WTC11 (cell line): ENCODE measurements around the gene TRIM9. TPM values are rescaled to one million over a fixed set of nuclear protein-coding genes. Genes with fewer than 3 reads are reported as not detected.

Experiments
- ATAC-seq: fragments of 200-7000 bp; cut with Tn5 transposase; 2 replicates; pipeline ENCODE4 v1.10.0; 2021; ENCODE audit warnings: mild to moderate bottlenecking, moderate library complexity
- CTCF ChIA-PET: fragments of 300-600 bp; sonication (Branson Sonifier 250); formaldehyde crosslinking; loops from one replicate; lab custom pipeline; 2021; ENCODE audit warnings: antibody characterized with exemption; lab: Charles Lee
- POLR2A ChIA-PET: fragments of 350-600 bp; sonication (Branson Sonifier 250); formaldehyde crosslinking; loops from one replicate; lab custom pipeline; 2021; ENCODE audit warnings: antibody characterized with exemption; lab: Charles Lee
- DNase-seq: peaks from one replicate; pipeline ENCODE4 v3.0.0; 2021; ENCODE audit warnings: low spot score
- H3K27ac Mint-ChIP-seq: 2 replicates; pipeline ENCODE4 v1.8.0; 2021; ENCODE audit warnings: mixed read lengths
- H3K27me3 Mint-ChIP-seq: 2 replicates; pipeline ENCODE4 v1.8.0; 2021; ENCODE audit warnings: low read depth, mild to moderate bottlenecking, moderate library complexity, mixed read lengths
- H3K36me3 Mint-ChIP-seq: 2 replicates; pipeline ENCODE4 v1.8.0; 2021; ENCODE audit warnings: mixed read lengths
- H3K4me1 Mint-ChIP-seq: 2 replicates; pipeline ENCODE4 v1.8.0; 2022; ENCODE audit warnings: mixed read lengths
- H3K4me3 Mint-ChIP-seq: 2 replicates; pipeline ENCODE4 v1.8.0; 2021; ENCODE audit warnings: mild to moderate bottlenecking, moderate library complexity, mixed read lengths
- H3K9me3 Mint-ChIP-seq: 2 replicates; pipeline ENCODE4 v1.8.0; 2021; ENCODE audit warnings: mixed read lengths
- ATF1 ChIP-seq: sonication (generic); formaldehyde crosslinking; IDR thresholded peaks from 2 replicates; pipeline ENCODE4 v1.8.1; 2023; ENCODE audit warnings: mild to moderate bottlenecking, moderate library complexity, missing genetic modification reagents
- CDX4 ChIP-seq: fragments of 250-450 bp; sonication (Bioruptor Pico); IDR thresholded peaks from 2 replicates; pipeline ENCODE4 v1.9.0; 2021; ENCODE audit warnings: moderate library complexity, mild to moderate bottlenecking, inconsistent platforms, borderline replicate concordance
- CREB1 ChIP-seq: sonication (generic); formaldehyde crosslinking; IDR thresholded peaks from 2 replicates; pipeline ENCODE4 v1.8.0; 2023; ENCODE audit warnings: mild to moderate bottlenecking, missing genetic modification reagents
- FOXP1 ChIP-seq: sonication (generic); formaldehyde crosslinking; IDR thresholded peaks from 2 replicates; pipeline ENCODE4 v1.8.0; 2022; ENCODE audit warnings: missing genetic modification reagents, mild to moderate bottlenecking, moderate library complexity, borderline replicate concordance
- MAX ChIP-seq: sonication (generic); formaldehyde crosslinking; IDR thresholded peaks from 2 replicates; pipeline ENCODE4 v1.8.0; 2022; ENCODE audit warnings: mild to moderate bottlenecking, missing genetic modification reagents
- MLX ChIP-seq: sonication (generic); formaldehyde crosslinking; IDR thresholded peaks from 2 replicates; pipeline ENCODE4 v1.8.1; 2023; ENCODE audit warnings: mild to moderate bottlenecking, missing genetic modification reagents, moderate library complexity
- NR2C2 ChIP-seq: sonication (generic); formaldehyde crosslinking; IDR thresholded peaks from 2 replicates; pipeline ENCODE4 v1.8.0; 2022; ENCODE audit warnings: mild to moderate bottlenecking, missing genetic modification reagents
- SOX15 ChIP-seq: fragments of 250-450 bp; sonication (Bioruptor Pico); IDR thresholded peaks from 2 replicates; pipeline ENCODE4 v1.9.0; 2021; ENCODE audit warnings: mild to moderate bottlenecking
- STAT6 ChIP-seq: sonication (generic); formaldehyde crosslinking; conservative IDR thresholded peaks from 2 replicates; pipeline ENCODE4 v1.8.1; 2023; ENCODE audit warnings: mild to moderate bottlenecking, low read depth, missing genetic modification reagents, moderate library complexity
- TEAD1 ChIP-seq: sonication (generic); formaldehyde crosslinking; IDR thresholded peaks from 2 replicates; pipeline ENCODE4 v1.8.0; 2022; ENCODE audit warnings: mild to moderate bottlenecking, missing genetic modification reagents
- TP53 ChIP-seq: sonication (generic); formaldehyde crosslinking; IDR thresholded peaks from 2 replicates; pipeline ENCODE4 v1.8.1; 2023; ENCODE audit warnings: mild to moderate bottlenecking, missing genetic modification reagents
- ZNF416 ChIP-seq: fragments of 250-450 bp; sonication (Bioruptor Pico); IDR thresholded peaks from 2 replicates; pipeline ENCODE4 v1.9.0; 2021; ENCODE audit warnings: mild to moderate bottlenecking, inconsistent platforms
- ZNF512 ChIP-seq: sonication (generic); formaldehyde crosslinking; IDR thresholded peaks from 2 replicates; pipeline ENCODE4 v1.8.1; 2022; ENCODE audit warnings: missing genetic modification reagents, borderline replicate concordance
- ZNF671 ChIP-seq: fragments of 250-450 bp; sonication (Bioruptor Pico); IDR thresholded peaks from 2 replicates; pipeline ENCODE4 v1.8.0; 2021; ENCODE audit warnings: mild to moderate bottlenecking
- total RNA-seq: library from RNA; stranded (reverse); gene quantifications from 3 replicates; pipeline ENCODE4 v1.2.3, GENCODE V29; 2021
- TF ChIP-seq, protein P1 (sequence below): fragments of 250-450 bp; sonication (Bioruptor Pico); IDR thresholded peaks from 2 replicates; pipeline ENCODE4 v2.1.2; 2022; ENCODE audit warnings: mild to moderate bottlenecking, moderate library complexity
- TF ChIP-seq, protein P2 (sequence below): sonication (generic); formaldehyde crosslinking; IDR thresholded peaks from 2 replicates; pipeline ENCODE4 v1.8.0; 2022; ENCODE audit warnings: mild to moderate bottlenecking, missing genetic modification reagents
- TF ChIP-seq, protein P3 (sequence below): fragments of 200-600 bp; IDR thresholded peaks from 2 replicates; pipeline ENCODE4 v1.8.0; 2022; ENCODE audit warnings: antibody characterized with exemption

TRIM9 gene
- total RNA-seq, 1 experiment from 2014 or later, result 4.0 TPM

DNA sequence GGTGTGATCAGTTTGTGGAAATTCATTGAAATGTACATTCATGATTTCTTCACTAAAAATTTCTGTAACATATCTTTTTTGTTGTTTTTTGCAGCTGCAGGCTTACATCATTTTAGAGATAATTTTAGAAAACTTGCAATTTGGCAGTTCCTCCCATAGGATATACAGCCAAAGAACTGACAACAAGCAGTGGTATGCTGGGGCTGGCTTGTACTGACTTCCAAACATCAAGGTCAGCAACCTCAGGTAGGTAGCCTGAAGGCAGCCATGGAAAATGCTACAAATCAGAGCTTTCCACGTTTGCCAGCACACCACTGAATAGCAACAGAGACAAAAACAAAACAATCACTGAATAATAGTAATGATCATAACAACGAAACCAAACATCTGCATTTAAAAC, 21.2 kb downstream of the TRIM9 start:
- no peak overlapping the region for H3K27ac Mint-ChIP-seq
- H3K9me3 Mint-ChIP-seq, result peaks cover 22% of the 10 kb centered on the region
- H3K36me3 Mint-ChIP-seq, result no peaks in the 10 kb centered on the region
- no peak overlapping the region for H3K4me3 Mint-ChIP-seq
- no peaks in the 10 kb centered on the region; the same call in 1 of the 2 replicates for H3K27me3 Mint-ChIP-seq
- no peaks in the 10 kb centered on the region for H3K4me1 Mint-ChIP-seq
- ATAC-seq (no peak), DNase-seq (no peak)
- TF ChIP-seq NR2C2 (CRISPR knock-in tag) (no peak), ATF1 (CRISPR knock-in tag) (no peak), SOX15 (no peak), ZNF512 (CRISPR knock-in tag) (no peak), MAX (CRISPR knock-in tag) (no peak), TEAD1 (CRISPR knock-in tag) (no peak), ZNF671 (CRISPR knock-in tag) (no peak), TP53 (no peak), ZNF416 (CRISPR knock-in tag) (no peak), FOXP1 (CRISPR knock-in tag) (no peak)
- TF ChIP-seq, protein P1, sequence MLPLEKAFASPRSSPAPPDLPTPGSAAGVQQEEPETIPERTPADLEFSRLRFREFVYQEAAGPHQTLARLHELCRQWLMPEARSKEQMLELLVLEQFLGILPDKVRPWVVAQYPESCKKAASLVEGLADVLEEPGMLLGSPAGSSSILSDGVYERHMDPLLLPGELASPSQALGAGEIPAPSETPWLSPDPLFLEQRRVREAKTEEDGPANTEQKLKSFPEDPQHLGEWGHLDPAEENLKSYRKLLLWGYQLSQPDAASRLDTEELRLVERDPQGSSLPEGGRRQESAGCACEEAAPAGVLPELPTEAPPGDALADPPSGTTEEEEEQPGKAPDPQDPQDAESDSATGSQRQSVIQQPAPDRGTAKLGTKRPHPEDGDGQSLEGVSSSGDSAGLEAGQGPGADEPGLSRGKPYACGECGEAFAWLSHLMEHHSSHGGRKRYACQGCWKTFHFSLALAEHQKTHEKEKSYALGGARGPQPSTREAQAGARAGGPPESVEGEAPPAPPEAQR, result no peak
- TF ChIP-seq, protein P2, sequence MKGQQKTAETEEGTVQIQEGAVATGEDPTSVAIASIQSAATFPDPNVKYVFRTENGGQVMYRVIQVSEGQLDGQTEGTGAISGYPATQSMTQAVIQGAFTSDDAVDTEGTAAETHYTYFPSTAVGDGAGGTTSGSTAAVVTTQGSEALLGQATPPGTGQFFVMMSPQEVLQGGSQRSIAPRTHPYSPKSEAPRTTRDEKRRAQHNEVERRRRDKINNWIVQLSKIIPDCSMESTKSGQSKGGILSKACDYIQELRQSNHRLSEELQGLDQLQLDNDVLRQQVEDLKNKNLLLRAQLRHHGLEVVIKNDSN (CRISPR knock-in tag), result no peak
- ChIA-PET POLR2A (no interaction called here), CTCF (interaction anchor here (1.5 kb wide), 1 partner anchor 20 kb away, joined by 5 read pairs; no protein-coding TSS in a partner anchor)

DNA sequence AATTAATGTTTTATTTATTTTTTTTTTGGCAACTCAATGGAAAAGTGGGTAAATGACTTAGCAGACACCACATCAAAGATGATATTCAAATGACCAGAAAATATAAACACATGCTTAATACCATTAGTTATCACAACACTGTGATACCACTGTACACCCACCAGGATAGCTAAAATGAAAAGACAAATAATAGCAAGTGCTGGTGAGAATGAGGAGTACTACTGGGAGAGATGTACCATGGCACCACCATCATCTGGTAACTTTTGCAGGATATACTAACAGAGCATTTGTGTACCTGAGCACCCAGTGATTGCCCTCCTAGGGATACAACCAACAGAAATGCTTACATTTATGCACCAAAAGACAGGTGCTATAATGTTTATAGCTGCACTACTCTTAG, 21.9 kb downstream of the TRIM9 start:
- Mint-ChIP-seq H3K9me3 (peaks cover 22% of the 10 kb centered on the region), H3K36me3 (no peaks in the 10 kb centered on the region), H3K27me3 (no peaks in the 10 kb centered on the region; the same call in 1 of the 2 replicates), H3K4me1 (no peaks in the 10 kb centered on the region), H3K27ac (no peak overlapping the region), H3K4me3 (no peak overlapping the region)
- no peak for ATAC-seq
- DNase-seq, result no peak
- POLR2A ChIA-PET, result no interaction called here
- TF ChIP-seq, protein P3, sequence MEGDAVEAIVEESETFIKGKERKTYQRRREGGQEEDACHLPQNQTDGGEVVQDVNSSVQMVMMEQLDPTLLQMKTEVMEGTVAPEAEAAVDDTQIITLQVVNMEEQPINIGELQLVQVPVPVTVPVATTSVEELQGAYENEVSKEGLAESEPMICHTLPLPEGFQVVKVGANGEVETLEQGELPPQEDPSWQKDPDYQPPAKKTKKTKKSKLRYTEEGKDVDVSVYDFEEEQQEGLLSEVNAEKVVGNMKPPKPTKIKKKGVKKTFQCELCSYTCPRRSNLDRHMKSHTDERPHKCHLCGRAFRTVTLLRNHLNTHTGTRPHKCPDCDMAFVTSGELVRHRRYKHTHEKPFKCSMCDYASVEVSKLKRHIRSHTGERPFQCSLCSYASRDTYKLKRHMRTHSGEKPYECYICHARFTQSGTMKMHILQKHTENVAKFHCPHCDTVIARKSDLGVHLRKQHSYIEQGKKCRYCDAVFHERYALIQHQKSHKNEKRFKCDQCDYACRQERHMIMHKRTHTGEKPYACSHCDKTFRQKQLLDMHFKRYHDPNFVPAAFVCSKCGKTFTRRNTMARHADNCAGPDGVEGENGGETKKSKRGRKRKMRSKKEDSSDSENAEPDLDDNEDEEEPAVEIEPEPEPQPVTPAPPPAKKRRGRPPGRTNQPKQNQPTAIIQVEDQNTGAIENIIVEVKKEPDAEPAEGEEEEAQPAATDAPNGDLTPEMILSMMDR, result no peak
- no peak for TF ChIP-seq STAT6 (CRISPR knock-in tag)
- TF ChIP-seq MLX (CRISPR knock-in tag), result no peak
- no peak for TF ChIP-seq CREB1 (CRISPR knock-in tag)
- no peak for TF ChIP-seq CDX4 (CRISPR knock-in tag)
- no peak for TF ChIP-seq ATF1 (CRISPR knock-in tag)
- TF ChIP-seq, protein P2 (CRISPR knock-in tag), result no peak
- CTCF ChIA-PET, result interaction anchor here (1.5 kb wide), 1 partner anchor 20 kb away, joined by 5 read pairs; no protein-coding TSS in a partner anchor
